Gastroesophageal sphincter (tissue), 4 donors: Measurements from ENCODE around the gene ZNF48. TPM values are rescaled to one million over a fixed set of nuclear protein-coding genes. Genes with fewer than 3 reads are reported as not detected.

Experiments used
- ATAC-seq: fragments of 150-250 bp; one replicate; pipeline ENCODE4 v1.9.1; 2016; ENCODE audit warnings: mild to moderate bottlenecking, moderate library complexity
- H3K27ac ChIP-seq, 4 donors: fragments of 200-600 bp; sonication (generic) in 3 of 4; 1 replicate in 3 of 4; 2 replicates in 1 of 4; pipeline ENCODE4 v1.5.1; 2016 to 2019
- H3K27me3 ChIP-seq: fragments of 200-600 bp; sonication (generic); one replicate; pipeline ENCODE4 v1.5.1; 2019
- H3K36me3 ChIP-seq, 2 donors: fragments of 200-600 bp; sonication (generic); one replicate each; pipeline ENCODE4 v1.5.1; 2019; ENCODE audit warnings: control low read depth in 1 of 2
- H3K4me1 ChIP-seq, 3 donors: fragments of 200-600 bp; sonication (generic); 1 replicate in 2 of 3; 2 replicates in 1 of 3; pipeline ENCODE4 v1.5.1; 2016 to 2019; ENCODE audit warnings: control low read depth in 2 of 3
- H3K4me3 ChIP-seq, 2 donors: fragments of 200-600 bp; sonication (generic); one replicate each; pipeline ENCODE4 v1.5.1; 2019; ENCODE audit warnings: mild to moderate bottlenecking in 1 of 2, moderate library complexity in 1 of 2
- H3K9me3 ChIP-seq, 3 donors: fragments of 200-600 bp; sonication (generic); one replicate each; pipeline ENCODE4 v1.5.1; 2017 to 2019; ENCODE audit warnings: control low read depth in 2 of 3
- CTCF ChIP-seq, 4 experiments: fragments of 200-600 bp in 2 of 4; fragments of 450-650 bp in 2 of 4; sonication (generic) in 1 of 4; IDR thresholded peaks; one replicate each; pipeline ENCODE4 v1.5.1; 2017 to 2019; ENCODE audit warnings: antibody characterized with exemption in 4 of 4, mild to moderate bottlenecking in 2 of 4, moderate library complexity in 2 of 4
- EP300 ChIP-seq: sonication (generic); formaldehyde crosslinking; IDR thresholded peaks from one replicate; pipeline ENCODE4 v1.6.1; 2017; ENCODE audit warnings: antibody characterized with exemption, mild to moderate bottlenecking
- POLR2A ChIP-seq, 2 donors: fragments of 450-650 bp; IDR thresholded peaks; one replicate each; pipeline ENCODE4 v1.6.1; 2017; ENCODE audit warnings: antibody characterized with exemption in 2 of 2, mild to moderate bottlenecking in 2 of 2, moderate library complexity in 1 of 2
- POLR2AphosphoS5 ChIP-seq: sonication (generic); formaldehyde crosslinking; IDR thresholded peaks from one replicate; pipeline ENCODE4 v1.6.1; 2017; ENCODE audit warnings: antibody characterized with exemption
- WGBS, 2 donors: methylation state at CpG; one replicate each; pipeline ENCODE4 v1.1.5; 2018; ENCODE audit warnings: low coverage in 1 of 2; 5-methylcytosine and 5-hydroxymethylcytosine counted together
- total RNA-seq, 4 donors: library from RNA; depleted of rRNA; stranded (reverse); fragments of >200 nt; gene quantifications; one replicate each; pipeline ENCODE4 v1.1.0, GENCODE V29; 2016

Gene ZNF48
- total RNA-seq, 4 donors from 2014 or later = 7.9 to 17.5 (median 12.2) TPM

DNA sequence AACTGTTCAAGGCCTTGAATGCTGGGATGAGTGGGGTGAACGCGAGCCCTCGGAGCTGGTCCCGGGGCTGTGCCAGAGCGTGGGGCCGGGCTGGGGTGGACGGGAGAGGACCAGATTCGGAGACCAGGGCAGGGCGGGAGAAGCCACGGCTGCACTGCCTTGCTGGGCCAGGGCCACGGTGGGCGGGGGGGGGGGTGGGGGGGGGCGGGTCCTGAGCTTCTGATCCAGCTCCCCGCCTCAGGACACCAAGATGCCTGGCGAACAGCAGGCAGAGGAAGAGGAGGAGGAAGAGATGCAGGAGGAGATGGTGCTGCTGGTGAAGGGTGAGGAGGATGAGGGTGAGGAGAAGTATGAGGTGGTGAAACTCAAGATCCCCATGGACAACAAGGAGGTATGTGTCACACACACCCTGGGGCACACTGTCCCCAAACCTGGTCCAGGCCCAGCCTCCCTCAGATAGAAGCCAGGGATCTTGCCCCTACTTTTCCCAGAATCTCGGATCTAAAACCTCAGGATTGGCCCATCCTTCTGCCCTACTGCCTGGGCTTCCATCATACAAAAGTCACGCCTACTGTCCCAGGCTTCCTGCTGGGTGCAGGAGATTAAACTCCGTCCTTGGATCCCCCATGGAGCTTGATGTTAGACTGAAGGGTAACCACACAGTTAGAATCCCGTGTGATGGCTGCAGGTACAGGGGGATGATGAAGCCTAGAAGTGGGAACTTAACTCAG, 12.7 kb downstream of the ZNF48 start:
- TF ChIP-seq POLR2AphosphoS5 (no peak), EP300 (no peak), CTCF (IDR thresholded peaks at IDR 0.05) (no peak), POLR2A (IDR thresholded peaks at IDR 0.05) (no peak)
- Histone ChIP-seq H3K27ac (peak overlapping the region; percentile 87 to 98 (median 90)), H3K27me3 (no peaks in the 10 kb centered on the region), H3K4me3 (peak overlapping the region; percentile 67 to 82), H3K9me3 (no peaks in the 10 kb centered on the region), H3K4me1 (peaks cover 0 to 39% (median 14%) of the 10 kb centered on the region in 3 donors), H3K36me3 (peaks cover 0 to 14% of the 10 kb centered on the region in 2 donors)
- peak; percentile 57 for ATAC-seq
- WGBS, 2 donors = 5 to 7% methylated on average over 4 to 13 of the region's 19 CpGs

- Histone ChIP-seq H3K4me3 (no peak overlapping the region), H3K9me3 (no peaks in the 10 kb centered on the region), H3K27ac (peak overlapping the region in 3 of 4 donors; percentile 56 to 89 (median 58)), H3K27me3 (no peaks in the 10 kb centered on the region), H3K36me3 (peaks cover 0 to 25% of the 10 kb centered on the region in 2 donors), H3K4me1 (peaks cover 0 to 39% (median 14%) of the 10 kb centered on the region in 3 donors)
- WGBS, 2 donors = 33 to 39% methylated on average over 11 to 12 of the region's 15 CpGs
- peak; percentile 66 for ATAC-seq
- no peak for TF ChIP-seq POLR2AphosphoS5
- TF ChIP-seq CTCF (IDR thresholded peaks at IDR 0.05) = peak in 3 of 4 experiments; percentile 87 to 96 (median 92)
These were observed 14.2 kb downstream of the ZNF48 start for GRCh38 chr16:30409125-30410060.

GRCh38 chr16:30413112-30413806, 18.0 kb downstream of the ZNF48 start:
- Histone ChIP-seq H3K36me3 (peaks cover 0 to 28% of the 10 kb centered on the region in 2 donors), H3K4me3 (no peak overlapping the region), H3K27ac (no peak overlapping the region), H3K9me3 (no peaks in the 10 kb centered on the region), H3K4me1 (peaks cover 0 to 42% (median 11%) of the 10 kb centered on the region in 3 donors), H3K27me3 (no peaks in the 10 kb centered on the region)
- ATAC-seq = no peak
- TF ChIP-seq POLR2AphosphoS5 (no peak), CTCF (IDR thresholded peaks at IDR 0.05) (no peak), EP300 (no peak), POLR2A (IDR thresholded peaks at IDR 0.05) (no peak)
- 81 to 87% methylated on average over 4 to 6 of the region's 6 CpGs for WGBS, 2 donors

DNA sequence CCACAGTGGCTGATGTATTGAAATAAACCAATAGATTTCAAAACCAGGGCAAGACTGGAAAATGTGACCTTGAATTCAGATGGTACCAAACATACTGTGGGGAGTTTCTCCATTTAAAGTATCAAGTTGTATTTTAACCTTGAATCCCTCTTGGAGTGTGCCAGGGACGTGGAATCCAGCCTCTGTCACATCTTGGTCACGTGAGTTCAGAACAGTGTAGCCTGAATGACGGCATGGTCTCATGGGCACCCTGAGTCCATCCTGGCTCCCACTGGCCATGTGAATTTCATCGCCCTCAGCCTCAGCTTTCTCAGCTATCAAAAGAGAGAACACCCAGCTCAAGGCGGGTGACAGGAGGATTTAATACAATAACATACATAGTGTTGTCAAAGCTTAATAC, 18.9 kb downstream of the ZNF48 start:
- TF ChIP-seq EP300 (no peak), POLR2AphosphoS5 (no peak), CTCF (IDR thresholded peaks at IDR 0.05) (no peak), POLR2A (IDR thresholded peaks at IDR 0.05) (no peak)
- Histone ChIP-seq H3K27ac (no peak overlapping the region), H3K27me3 (no peaks in the 10 kb centered on the region), H3K9me3 (no peaks in the 10 kb centered on the region), H3K4me1 (peaks cover 0 to 37% (median 9%) of the 10 kb centered on the region in 3 donors), H3K36me3 (peaks cover 0 to 28% of the 10 kb centered on the region in 2 donors), H3K4me3 (no peak overlapping the region)
- 40 to 85% methylated on average over 1 to 5 of the region's 5 CpGs for WGBS, 2 donors
- no peak for ATAC-seq
